Measurements from ENCODE around the gene SLC13A5.

The SLC13A5 gene

GRCh38 chr17:6638046-6638908 is 74.9 kb downstream of the SLC13A5 start:
- Histone ChIP-seq H3K9me3 (ENCODE audit: control insufficient read depth, insufficient read depth, low read length) (0 out of 2 replicates have a peak, but pooled peaks cover 5% of the 10 kb centered on the region), H3K4me1 (ENCODE audit: insufficient read depth, low read length) (peaks cover 4% of the 10 kb centered on the region; the same call in 1 of the 2 replicates), H3K36me3 (ENCODE audit: insufficient read depth, low read length) (no peaks in the 10 kb centered on the region; the same call in 1 of the 2 replicates), H3K9ac (ENCODE audit: low read depth, low read length) (no peak overlapping the region)

- Histone ChIP-seq H3K9me3 (ENCODE audit: control insufficient read depth, insufficient read depth, low read length) (0 out of 2 replicates have a peak, but pooled peaks cover 5% of the 10 kb centered on the region), H3K36me3 (ENCODE audit: insufficient read depth, low read length) (no peaks in the 10 kb centered on the region; the same call in 1 of the 2 replicates), H3K4me1 (ENCODE audit: insufficient read depth, low read length) (peaks cover 4% of the 10 kb centered on the region; the same call in 1 of the 2 replicates), H3K9ac (ENCODE audit: low read depth, low read length) (no peak overlapping the region)
Measured at GRCh38 chr17:6637458-6637840, 75.7 kb downstream of the SLC13A5 start.

DNA sequence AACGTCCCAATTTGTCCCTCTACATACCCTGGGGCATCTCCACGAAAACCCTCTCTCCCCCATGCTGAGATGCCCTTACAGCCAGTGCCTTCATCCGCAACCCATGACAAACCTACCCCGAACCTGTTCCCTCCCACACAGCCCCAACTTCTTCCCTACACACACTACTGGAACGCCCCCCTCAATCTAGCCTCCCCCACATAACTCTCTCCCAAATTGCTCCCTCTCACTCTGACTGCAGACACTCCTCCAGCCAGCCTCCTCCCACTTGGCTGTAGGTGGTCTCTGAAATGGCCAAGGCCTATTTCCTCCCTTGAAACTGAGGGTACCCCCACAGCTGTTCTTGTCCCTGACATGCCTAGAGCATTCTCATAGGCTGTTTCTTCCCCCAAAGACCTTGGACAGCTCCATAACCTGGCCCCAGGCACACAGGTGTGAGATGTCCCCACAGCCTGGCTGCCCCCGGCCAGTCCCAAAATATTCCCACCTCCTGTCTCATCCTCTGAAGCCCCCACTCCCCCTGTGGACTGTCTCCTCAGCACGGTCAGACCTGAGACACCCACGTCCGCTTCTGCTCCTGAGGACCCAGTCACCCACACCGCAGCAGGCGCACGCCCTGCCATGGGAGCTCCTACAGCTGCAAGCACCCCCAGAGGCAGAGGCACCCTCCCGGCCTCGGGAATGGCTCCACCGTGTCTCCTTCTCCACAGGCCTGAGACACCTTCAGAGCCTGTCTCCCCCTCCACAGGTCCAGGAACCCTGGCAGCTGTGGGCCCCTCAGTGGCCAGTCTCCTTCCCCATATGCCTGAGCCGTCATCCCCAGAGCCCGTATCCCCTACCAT is 76.3 kb downstream of the SLC13A5 start:
- Histone ChIP-seq H3K4me1 (ENCODE audit: insufficient read depth, low read length) (peaks cover 4% of the 10 kb centered on the region; the same call in 1 of the 2 replicates), H3K9me3 (ENCODE audit: control insufficient read depth, insufficient read depth, low read length) (0 out of 2 replicates have a peak, but pooled peaks cover 5% of the 10 kb centered on the region), H3K9ac (ENCODE audit: low read depth, low read length) (no peak overlapping the region), H3K36me3 (ENCODE audit: insufficient read depth, low read length) (no peaks in the 10 kb centered on the region; the same call in 1 of the 2 replicates)

DNA sequence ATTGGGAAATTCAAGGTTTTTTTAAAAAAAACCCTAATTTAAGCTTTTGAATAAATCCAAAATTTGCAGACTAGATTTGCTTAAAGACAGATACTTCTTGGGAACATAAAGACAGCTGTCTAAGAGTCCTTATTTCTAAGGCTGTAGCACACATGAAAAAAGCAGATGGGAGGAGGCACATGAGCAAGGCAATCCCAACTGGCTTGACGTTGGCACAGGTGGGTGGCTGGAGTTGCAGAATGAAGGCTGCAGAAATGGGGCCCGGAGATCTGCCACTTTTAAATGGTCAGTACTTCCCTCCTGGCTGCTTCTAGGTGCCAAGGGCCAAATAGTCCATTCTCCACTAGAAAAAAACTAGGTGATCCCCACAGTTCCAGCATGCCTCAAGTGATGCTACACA is 77.1 kb downstream of the SLC13A5 start:
- Histone ChIP-seq H3K36me3 (ENCODE audit: insufficient read depth, low read length) (peaks cover 5% of the 10 kb centered on the region; the same call in 1 of the 2 replicates), H3K4me1 (ENCODE audit: insufficient read depth, low read length) (peaks cover 4% of the 10 kb centered on the region; the same call in 1 of the 2 replicates), H3K9me3 (ENCODE audit: control insufficient read depth, insufficient read depth, low read length) (0 out of 2 replicates have a peak, but pooled peaks cover 5% of the 10 kb centered on the region), H3K9ac (ENCODE audit: low read depth, low read length) (no peak overlapping the region)

Measured in ES-I3 (cell line).